Smooth muscle cell (in vitro differentiated cells): ENCODE results near the gene NPDC1. TPM values are rescaled to one million over a fixed set of nuclear protein-coding genes. Genes with fewer than 3 reads are reported as not detected.

Source experiments
- DNase-seq: peaks from one replicate; lab custom pipeline; 2025; ENCODE audit not compliant: unreplicated experiment; lab: John Stamatoyannopoulos, UW
- H2AFZ ChIP-seq: fragments of 200-600 bp; sonication (generic); 2 replicates; pipeline ENCODE4 v1.6.0; 2016; ENCODE audit warnings: antibody characterized with exemption, low read depth, mild to moderate bottlenecking
- H3F3A ChIP-seq: fragments of 200-600 bp; sonication (generic); 2 replicates; pipeline ENCODE4 v1.6.0; 2017; ENCODE audit warnings: antibody characterized with exemption, low read depth
- H3K27ac ChIP-seq: fragments of 200-600 bp; sonication (generic); 2 replicates; pipeline ENCODE4 v1.5.1; 2016; ENCODE audit warnings: low read depth, mild to moderate bottlenecking
- H3K27me3 ChIP-seq: fragments of 200-600 bp; sonication (generic); 2 replicates; pipeline ENCODE4 v1.6.1; 2016; ENCODE audit warnings: low read depth, mild to moderate bottlenecking
- H3K36me3 ChIP-seq: fragments of 200-600 bp; sonication (generic); 2 replicates; pipeline ENCODE4 v1.5.1; 2016; ENCODE audit warnings: low read depth
- H3K4me1 ChIP-seq: fragments of 200-600 bp; sonication (generic); 2 replicates; pipeline ENCODE4 v1.5.1; 2016; ENCODE audit warnings: low read depth
- H3K4me2 ChIP-seq: fragments of 200-600 bp; sonication (generic); 2 replicates; pipeline ENCODE4 v1.6.0; 2016; ENCODE audit warnings: mild to moderate bottlenecking
- H3K4me3 ChIP-seq: fragments of 200-600 bp; sonication (generic); 2 replicates; pipeline ENCODE4 v1.5.1; 2016; ENCODE audit warnings: mild to moderate bottlenecking
- H3K79me2 ChIP-seq: fragments of 200-600 bp; sonication (generic); 2 replicates; pipeline ENCODE4 v1.6.0; 2016; ENCODE audit warnings: low read depth, mild to moderate bottlenecking
- H3K9ac ChIP-seq: fragments of 200-600 bp; sonication (generic); 2 replicates; pipeline ENCODE4 v1.6.0; 2016; ENCODE audit warnings: low read depth
- H3K9me3 ChIP-seq: fragments of 200-600 bp; sonication (generic); replicated peaks from 2 replicates; pipeline ENCODE4 v1.5.1; 2016; ENCODE audit warnings: low read depth
- H4K20me1 ChIP-seq: fragments of 200-600 bp; sonication (generic); 2 replicates; pipeline ENCODE4 v1.6.0; 2016; ENCODE audit warnings: low read depth
- WGBS: methylation state at CpG from one replicate; pipeline ENCODE4 v1.1.7; 2016; ENCODE audit warnings: low lambda C conversion rate; 5-methylcytosine and 5-hydroxymethylcytosine counted together
- polyA plus RNA-seq: library from polyadenylated mRNA; unstranded; fragments of >200 nt; fragmentation: Nextera tagmentation; extraction: Ambion mirVana; gene quantifications from 2 replicates; pipeline ENCODE4 v1.2.1, GENCODE V29; 2016
- total RNA-seq: library from RNA; depleted of rRNA; stranded (reverse); fragments of >200 nt; gene quantifications from 2 replicates; pipeline ENCODE4 v1.2.3, GENCODE V29; 2014
- TF ChIP-seq, protein P1 (sequence below): fragments of 200-600 bp; sonication (generic); IDR thresholded peaks from 2 replicates; pipeline ENCODE4 v1.5.1; 2017; ENCODE audit warnings: borderline replicate concordance, mild to moderate bottlenecking, antibody characterized with exemption; ENCODE audit not compliant: insufficient read depth, poor library complexity, severe bottlenecking

NPDC1 gene
- total and polyA plus RNA-seq, 2 experiments from 2014 or later, result 9.9 to 19.3 TPM

- Histone ChIP-seq H3K27me3 (no peaks in the 10 kb centered on the region), H3K36me3 (no peaks in the 10 kb centered on the region), H3K4me3 (no peak overlapping the region), H4K20me1 (no peaks in the 10 kb centered on the region), H3K27ac (peak overlapping the region; percentile 19), H3F3A (no peaks in the 10 kb centered on the region), H3K4me1 (peaks cover 12% of the 10 kb centered on the region), H3K9me3 (no peaks in the 10 kb centered on the region), H3K9ac (no peak overlapping the region), H2AFZ (no peak overlapping the region), H3K79me2 (no peaks in the 10 kb centered on the region), H3K4me2 (no peak overlapping the region)
- no peak for DNase-seq
- 66% methylated on average over 9 of the region's 10 CpGs for WGBS
- TF ChIP-seq, protein P1, sequence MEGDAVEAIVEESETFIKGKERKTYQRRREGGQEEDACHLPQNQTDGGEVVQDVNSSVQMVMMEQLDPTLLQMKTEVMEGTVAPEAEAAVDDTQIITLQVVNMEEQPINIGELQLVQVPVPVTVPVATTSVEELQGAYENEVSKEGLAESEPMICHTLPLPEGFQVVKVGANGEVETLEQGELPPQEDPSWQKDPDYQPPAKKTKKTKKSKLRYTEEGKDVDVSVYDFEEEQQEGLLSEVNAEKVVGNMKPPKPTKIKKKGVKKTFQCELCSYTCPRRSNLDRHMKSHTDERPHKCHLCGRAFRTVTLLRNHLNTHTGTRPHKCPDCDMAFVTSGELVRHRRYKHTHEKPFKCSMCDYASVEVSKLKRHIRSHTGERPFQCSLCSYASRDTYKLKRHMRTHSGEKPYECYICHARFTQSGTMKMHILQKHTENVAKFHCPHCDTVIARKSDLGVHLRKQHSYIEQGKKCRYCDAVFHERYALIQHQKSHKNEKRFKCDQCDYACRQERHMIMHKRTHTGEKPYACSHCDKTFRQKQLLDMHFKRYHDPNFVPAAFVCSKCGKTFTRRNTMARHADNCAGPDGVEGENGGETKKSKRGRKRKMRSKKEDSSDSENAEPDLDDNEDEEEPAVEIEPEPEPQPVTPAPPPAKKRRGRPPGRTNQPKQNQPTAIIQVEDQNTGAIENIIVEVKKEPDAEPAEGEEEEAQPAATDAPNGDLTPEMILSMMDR, result no peak
Observed at GRCh38 chr9:137000177-137000930, 45.6 kb downstream of the NPDC1 start.

DNA sequence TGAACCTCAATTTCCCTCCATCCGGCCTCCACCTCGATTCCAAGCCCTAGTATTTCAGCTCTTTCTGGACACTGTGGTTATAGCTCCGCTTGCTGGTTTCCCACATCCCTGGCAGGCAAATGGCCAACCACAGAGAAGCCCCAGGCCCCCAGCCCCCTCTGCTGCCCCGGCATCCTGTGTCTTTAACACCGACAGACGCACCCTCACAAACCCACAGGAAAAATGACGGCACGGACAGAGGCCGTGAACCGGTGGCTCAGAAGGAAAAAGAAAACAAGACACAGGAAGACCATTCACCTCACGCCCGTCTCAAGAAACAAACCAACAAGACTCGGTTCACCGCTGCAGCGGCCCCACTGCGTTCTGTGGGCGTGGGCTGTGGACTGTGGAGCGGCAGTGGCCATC is 48.1 kb downstream of the NPDC1 start:
- TF ChIP-seq, protein P1, result no peak
- peaks cover 16% of the 10 kb centered on the region for H3K4me1 ChIP-seq
- no peak overlapping the region for H3K4me3 ChIP-seq
- H3K4me2 ChIP-seq, result no peak overlapping the region
- DNase-seq, result no peak
- WGBS, result 87% methylated on average over 17 of the region's 18 CpGs
- H3K36me3 ChIP-seq, result no peaks in the 10 kb centered on the region
- no peaks in the 10 kb centered on the region for H3K79me2 ChIP-seq
- H3K27ac ChIP-seq, result no peak overlapping the region
- H3F3A ChIP-seq, result no peaks in the 10 kb centered on the region
- H3K9ac ChIP-seq, result no peak overlapping the region
- H3K9me3 ChIP-seq, result no peaks in the 10 kb centered on the region
- H3K27me3 ChIP-seq, result no peaks in the 10 kb centered on the region
- no peaks in the 10 kb centered on the region for H4K20me1 ChIP-seq
- H2AFZ ChIP-seq, result no peak overlapping the region

GRCh38 chr9:136997371-136997770 is 48.6 kb downstream of the NPDC1 start:
- no peak for DNase-seq
- no peaks in the 10 kb centered on the region for H3K36me3 ChIP-seq
- H3K4me1 ChIP-seq, result peaks cover 18% of the 10 kb centered on the region
- H2AFZ ChIP-seq, result no peak overlapping the region
- no peaks in the 10 kb centered on the region for H3K9me3 ChIP-seq
- TF ChIP-seq, protein P1, result no peak
- H3K4me3 ChIP-seq, result no peak overlapping the region
- no peak overlapping the region for H3K27ac ChIP-seq
- H4K20me1 ChIP-seq, result no peaks in the 10 kb centered on the region
- no peaks in the 10 kb centered on the region for H3F3A ChIP-seq
- H3K27me3 ChIP-seq, result no peaks in the 10 kb centered on the region
- H3K4me2 ChIP-seq, result no peak overlapping the region
- H3K79me2 ChIP-seq, result no peaks in the 10 kb centered on the region
- 89% methylated on average over 10 of the region's 10 CpGs for WGBS
- H3K9ac ChIP-seq, result no peak overlapping the region
